Right kidney (tissue), 9 donors: Measurements from ENCODE around the gene CST9L.

ENCODE experiments used
- DNase-seq: peaks from one replicate; pipeline ENCODE4 v3.0.0-alpha.2; 2016
- long read RNA-seq, 8 donors: transcript quantifications; one replicate each; lab custom pipeline, GENCODE V29; 2026

CST9L gene, protein sequence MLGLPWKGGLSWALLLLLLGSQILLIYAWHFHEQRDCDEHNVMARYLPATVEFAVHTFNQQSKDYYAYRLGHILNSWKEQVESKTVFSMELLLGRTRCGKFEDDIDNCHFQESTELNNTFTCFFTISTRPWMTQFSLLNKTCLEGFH
- long read RNA-seq, donor 1, result 0 reads
- long read RNA-seq, donor 2, result 0 reads
- long read RNA-seq, donor 3, result 0 reads
- long read RNA-seq, donor 4, result 0 reads
- long read RNA-seq, donor 5, result 0 reads
- long read RNA-seq, donor 6, result 0 reads
- long read RNA-seq, donor 7, result 0 reads
- long read RNA-seq, donor 8, result 0 reads

DNA sequence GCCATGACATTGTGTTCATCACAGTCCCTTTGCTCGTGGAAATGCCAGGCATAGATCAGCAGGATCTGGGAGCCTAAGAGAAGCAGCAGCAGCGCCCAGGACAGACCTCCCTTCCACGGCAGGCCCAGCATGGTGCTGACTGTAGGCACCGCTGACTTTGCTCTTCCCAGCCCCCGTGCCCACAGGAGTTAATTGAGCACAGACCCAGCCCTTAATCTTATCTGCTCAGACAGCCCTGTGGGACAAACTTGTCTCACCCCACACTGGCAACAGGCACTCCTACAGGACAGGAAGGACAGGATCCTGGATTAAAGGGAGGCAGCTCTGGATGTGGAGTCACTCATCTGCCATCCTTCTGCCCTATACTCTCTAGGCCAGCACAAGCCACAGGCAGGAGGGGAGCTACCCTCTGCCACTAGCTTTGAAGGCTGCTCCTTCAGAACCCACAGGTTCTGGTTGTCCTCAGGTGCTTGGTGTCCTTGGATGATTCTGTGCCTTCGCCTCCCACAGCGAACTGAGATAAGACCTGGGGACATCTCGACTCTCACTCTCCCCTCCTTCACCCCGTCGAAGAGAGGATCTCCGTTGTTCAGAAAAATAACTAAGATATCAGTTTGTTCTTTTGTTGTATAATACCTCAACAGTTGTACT lies at the start of gene CST9L:
TSS of gene CST9L (minus strand) at position 165 of the 651 bp plus-strand sequence. CDS start at position 131, 34 bp downstream.
- no peak for DNase-seq

DNA sequence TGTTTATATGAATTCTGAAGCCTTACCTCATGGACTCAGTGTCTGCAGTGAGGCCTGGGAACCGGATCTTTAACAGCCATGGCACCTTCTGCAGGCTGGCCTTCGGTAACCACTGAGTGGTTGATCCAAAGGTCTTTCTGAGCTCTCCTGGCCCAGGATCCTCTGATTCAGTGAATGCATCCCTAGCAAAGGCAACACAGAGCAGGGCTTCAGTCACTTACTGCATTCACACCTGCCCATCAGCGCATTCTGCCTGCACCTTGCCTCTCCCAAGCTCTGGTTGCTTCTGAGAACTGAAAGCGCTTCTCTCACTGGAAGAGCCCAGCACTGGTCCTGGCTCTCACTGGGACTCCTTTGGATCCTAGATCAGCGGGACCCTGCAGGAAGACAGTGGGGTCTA lies 45.9 kb upstream of the CST9L start:
- DNase-seq, result no peak

DNA sequence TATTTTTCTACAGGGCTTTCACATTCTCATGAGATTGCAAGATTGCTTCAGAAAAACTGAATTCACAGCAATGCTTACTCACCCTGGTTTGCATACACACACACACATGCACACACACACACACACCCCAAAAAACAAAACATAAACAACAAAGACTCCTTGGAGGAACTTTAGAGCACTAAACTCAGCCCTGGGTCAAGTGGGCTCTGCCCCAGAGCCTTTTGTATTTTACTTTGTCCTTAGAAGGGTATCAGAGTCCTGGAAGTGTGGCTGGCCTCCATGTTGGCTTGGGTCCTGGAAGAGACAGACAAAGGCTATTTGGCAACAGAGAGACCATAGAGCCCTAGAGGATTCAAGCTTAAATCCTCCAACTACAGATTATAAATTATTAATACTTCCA lies 45.4 kb upstream of the CST9L start:
- no peak for DNase-seq

DNA sequence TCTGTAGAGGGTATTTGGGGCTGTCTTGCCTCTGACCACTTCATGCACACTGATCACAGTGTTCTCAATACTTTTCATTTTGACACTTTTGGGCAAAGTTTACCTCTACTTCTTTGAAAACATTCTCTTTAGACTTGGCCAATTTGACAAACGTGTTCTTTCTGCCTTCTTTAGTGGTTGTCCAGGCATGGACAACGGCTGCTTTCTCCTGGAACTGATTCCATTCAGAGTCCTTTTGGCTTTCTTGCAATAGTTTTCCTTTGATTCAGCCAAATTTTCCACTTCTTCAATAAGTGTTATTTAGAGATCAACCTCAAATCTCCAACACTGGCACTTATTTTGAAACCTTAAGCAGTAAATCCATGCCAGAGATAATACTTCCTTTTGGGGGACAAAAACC lies 44.1 kb upstream of the CST9L start:
- no peak for DNase-seq

DNA sequence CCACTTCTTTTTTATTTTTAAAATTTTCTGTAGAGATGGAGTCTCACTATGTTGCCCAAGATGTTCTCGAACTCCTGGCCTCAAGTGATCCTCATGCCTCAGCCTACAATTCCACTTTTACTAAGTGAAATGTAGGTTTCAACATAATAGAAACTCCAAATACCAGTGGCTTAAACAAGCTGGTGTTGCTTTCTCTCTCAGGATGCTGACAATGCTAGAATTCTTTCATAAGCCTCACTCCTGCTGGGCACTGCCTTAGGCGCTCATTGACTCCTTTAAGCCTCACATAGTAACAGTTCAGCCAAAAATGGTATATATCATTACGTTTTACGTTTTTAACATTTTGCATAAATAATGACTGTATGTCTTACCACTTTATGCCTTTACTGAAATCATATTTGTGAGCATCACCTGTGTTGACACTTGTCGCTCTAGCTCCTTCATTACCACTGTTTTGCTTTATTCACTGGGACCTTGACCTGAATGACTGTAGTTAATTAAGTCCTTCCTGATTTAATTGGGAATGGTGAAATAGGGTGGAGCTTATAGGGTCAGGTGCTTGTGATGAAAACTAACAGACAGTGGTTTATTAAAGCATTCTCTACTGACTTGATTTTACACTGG lies 41.3 kb upstream of the CST9L start:
- DNase-seq, result no peak

DNA sequence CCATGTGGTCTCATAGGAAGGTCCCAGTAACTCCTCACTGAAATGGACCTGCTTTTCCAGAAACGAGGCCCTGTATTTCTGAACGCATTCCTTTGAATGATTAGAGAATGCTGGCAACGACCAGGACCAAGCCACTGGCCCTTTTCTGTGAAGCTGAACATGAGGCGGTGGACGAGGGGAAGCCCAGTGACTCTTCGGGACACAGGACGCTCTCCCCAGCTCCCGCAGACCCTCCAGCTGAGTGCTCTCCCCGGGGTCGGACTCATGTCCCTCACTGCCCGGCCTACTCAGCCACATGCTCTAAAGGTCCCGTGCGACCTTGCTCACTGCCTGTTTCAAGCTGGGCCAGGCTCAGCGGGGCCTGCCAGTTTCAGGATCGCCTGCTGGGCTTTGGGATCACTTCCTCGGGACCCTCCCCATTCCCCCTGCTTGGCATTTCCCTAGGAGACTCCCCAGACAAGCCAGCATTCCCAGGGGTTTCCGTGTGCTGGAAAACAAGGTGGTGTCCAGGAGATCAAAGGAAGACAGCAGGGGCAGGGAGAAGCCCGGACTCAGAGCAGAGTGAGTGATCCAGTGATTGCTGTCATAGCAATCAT lies 40.1 kb upstream of the CST9L start:
- no peak for DNase-seq

DNA sequence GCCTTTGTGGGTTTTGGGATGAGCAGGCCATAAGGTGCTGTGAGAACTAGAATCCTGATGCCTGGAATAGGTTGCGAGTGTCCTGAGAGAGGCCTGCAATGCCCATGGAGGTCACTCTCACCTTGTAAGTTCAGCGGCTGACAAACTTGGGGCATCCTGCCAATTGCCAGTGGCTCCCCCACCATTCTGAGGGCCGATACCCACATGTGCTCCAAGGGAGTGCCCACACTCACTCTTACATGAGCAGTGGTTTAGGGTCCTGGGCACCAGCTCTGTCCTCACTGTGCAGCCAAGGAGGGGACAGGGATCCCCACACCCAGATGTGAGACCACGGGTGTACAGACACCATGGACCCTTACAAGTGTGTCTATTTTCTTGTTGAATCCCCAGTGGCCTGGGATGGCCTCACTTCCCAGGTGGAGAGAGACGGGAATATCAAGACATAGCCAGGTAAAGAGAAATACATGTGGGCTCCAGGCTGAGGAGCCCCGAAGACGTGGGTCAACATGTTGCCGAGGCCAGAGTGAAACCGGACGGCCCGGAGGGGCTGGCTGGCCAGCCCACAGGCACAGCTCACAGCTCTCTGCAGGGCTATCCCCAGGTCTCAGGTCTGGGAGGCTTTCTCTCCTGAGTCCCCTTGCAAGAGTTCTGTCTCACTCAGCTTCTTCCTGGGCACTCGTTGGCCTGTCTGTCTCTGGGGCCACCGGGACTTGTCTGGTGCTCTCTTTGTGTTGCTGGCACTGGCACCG lies 39.4 kb upstream of the CST9L start:
- DNase-seq, result no peak

DNA sequence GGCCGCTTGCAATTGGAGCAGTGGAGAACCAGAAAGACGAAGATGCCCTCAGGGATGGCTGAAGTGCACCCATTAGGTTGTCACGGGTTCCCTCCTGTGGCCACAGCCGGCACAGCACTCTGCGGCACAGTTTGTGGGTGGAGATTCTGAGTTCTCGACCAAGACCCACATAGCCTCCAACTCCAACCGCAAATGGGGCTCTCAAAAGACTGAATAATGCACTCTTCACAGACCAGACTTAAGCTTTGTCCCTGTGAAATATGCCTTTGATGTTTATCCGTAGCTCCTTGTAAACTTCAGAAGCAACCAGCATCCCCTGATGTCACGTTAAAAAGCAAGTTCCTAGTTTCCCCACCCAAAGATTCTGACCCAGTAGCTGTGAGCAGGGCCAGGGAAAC lies 38.4 kb upstream of the CST9L start:
- DNase-seq, result peak; percentile 51

DNA sequence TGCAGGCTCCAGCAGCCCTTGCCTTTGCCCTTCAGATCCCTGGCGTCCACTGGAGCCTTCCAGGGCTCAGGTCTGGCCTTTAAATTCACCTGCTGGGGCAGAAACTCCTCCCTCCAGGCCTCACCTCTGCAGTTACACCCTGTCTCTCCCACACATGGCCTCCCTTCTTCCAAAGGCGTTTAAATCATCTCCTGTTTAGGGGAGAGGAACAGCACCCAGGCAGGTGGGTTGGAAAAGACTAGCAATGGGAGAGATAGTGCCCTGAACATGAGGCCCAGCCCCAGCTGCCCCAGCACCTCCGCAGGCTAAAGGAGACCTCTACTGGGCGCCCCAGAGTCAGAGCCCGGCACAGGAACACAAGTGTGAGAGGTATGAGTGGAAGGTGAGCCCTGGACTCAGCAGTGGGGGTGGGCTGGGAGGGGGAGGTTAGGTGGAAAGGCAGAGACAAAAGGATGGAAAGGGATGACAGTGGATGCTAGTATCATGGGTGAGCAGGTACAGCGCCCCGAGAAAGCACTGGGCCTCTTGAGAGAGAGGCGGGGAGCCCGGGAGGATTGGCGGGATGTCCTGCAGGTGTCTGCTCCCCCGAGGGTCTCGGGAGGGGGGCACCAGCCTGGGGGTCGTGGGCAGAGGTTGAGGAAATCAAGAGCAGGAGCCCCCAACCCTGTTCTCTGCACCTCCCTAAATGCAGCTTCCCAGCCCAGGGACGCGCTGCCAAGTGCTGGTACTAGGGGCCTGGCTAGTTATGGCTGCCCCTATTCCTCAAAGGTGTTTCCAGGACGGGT lies 37.8 kb upstream of the CST9L start, which contains the start of gene CST9:
TSS of gene CST9 (minus strand) at position 51 of the 785 bp plus-strand sequence. CDS start 53 bp downstream, outside the sequence.
- DNase-seq, result no peak

DNA sequence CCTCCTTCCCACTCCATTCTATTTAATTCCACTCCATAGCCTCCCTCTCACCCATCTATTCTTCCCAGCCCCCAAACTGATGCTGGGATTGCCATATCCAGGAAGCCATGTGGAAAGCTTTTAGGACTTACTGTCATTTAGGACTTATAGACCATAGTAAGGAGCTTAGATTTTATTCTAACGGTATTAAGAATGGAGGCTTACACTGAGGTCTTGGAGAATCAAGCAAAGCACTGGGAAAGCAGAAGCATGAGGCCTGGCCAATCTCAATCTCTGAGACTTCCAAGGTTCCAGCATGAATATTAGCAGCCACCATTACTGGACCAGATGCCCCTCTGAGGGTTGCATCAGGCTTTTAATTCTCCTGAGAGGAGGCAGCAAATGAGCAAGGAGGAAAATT lies 36.0 kb upstream of the CST9L start:
- no peak for DNase-seq

DNA sequence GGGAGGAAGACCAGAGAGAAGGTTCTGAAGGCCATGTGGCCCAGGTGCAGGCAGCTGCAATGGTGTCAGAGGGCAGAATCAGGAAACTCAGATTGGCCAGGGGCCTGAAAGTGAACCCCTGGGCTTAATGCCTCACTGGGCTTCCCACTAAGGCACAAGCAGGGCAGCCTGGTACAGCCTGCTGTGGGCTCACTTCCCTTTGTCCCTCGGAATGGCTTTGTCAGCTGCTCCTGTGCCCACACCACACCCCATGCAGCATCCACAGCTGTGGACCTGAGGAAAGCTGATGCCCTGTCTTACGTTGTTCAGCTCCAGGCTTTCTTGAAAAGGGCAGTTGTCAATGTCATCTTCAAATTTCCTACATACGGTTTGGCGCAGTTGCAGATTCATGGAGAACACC lies 35.0 kb upstream of the CST9L start:
- DNase-seq, result no peak

DNA sequence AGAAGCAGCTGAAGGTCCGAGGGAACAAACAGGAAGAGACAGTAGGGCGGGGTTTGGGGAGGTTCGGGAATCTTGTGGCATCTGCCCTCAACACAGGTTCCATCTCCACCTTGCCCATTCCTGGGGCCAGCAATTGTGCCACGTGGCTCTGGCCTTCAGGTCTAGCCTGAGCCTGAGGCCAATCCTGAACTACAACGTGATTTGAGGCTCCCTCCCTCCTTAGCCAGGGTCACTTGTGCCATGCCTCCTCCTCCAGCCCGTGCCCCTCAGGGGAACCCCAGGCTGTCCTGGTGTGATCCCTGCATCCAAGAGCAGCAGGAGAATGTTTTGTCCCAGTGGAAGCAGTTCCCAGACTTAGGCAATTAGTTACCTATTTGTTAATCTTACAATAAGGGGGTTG lies 34.4 kb upstream of the CST9L start:
- DNase-seq, result no peak

DNA sequence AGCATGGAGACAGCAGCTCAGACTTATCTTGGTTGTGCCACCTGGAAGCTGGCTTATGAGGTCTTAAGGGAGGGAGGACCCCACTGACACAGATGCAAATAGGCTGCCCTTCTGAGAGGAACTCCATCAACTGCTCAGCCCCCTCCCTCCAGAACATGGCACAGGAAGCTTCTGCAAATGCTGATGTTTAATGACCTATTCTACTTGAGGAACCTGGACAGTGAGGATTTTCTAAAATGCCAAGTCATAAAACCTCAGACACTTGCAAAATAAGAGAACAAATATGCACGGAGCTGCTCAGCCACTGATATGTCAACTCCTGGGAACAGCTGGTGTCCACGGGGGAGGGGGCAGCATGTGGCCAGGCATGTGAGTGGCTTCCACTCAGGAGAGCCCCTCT lies 34.0 kb upstream of the CST9L start:
- DNase-seq, result no peak

DNA sequence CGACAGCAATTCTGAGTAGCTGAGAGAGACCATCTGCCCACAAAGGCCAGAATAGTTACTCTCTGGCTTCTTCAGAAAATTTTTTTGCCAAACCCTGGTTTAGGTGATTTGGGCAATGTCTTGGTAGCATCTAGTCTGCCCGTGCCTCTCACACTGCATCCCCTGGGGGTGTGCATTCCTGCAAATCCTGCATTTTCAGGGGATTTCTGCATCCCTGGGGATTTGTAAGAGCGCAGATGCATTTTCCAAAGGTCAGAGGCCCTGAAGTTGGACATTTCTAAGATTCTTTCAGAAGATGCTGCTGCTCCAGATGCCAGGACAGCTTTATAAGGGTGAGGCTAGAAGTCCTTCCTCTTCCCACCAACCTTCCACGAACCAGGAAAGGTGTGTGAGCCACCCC lies 33.4 kb upstream of the CST9L start:
- no peak for DNase-seq

DNA sequence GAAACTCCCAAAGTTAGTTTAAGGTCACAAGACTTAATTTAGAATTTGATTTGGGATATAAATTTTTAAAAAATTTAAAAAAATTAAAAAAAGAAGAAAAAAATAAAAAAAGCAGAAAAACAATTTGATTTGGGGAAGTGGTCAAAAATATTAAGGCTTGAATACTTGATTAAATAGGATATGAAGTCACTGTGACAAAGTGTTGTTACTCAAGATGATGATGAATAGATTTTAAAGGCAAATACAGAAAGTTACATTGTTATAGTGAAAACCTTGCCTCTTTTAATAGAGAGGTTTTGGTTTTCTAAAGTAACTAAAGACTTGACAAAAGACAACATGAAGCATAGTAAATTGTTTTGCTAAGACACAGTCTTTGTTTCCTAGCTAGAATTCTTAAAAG lies 30.2 kb upstream of the CST9L start:
- DNase-seq, result no peak

DNA sequence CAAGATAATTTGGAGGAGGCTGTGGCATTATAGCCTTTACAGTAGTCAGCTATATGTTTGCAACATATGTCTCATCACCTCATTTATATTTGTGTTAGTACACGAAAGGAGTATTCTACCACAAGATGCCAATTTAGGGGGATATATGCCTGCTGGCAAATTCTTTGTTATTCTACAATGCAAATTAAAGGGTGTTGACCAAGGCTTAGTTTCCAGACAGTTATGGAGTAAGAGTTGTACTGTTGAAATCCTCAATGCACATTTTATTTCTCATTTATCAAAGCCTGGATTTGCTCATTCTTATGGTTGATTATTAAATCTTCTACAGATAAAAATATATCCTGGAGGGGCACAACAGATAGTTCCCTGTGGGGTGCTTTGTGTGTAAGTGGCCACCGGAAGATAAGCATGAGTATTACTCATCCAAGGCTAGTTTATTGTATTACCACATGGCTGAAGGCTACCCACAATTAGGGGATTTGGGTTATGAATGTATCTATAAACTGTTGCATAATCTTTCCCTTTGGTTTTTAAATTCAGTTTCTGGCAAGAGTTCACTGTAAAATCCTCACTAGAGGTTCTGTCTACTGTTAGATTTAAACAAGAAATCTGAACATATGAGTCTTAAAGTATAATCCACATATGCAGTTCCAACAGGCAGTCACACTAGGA lies 28.4 kb upstream of the CST9L start:
- no peak for DNase-seq

DNA sequence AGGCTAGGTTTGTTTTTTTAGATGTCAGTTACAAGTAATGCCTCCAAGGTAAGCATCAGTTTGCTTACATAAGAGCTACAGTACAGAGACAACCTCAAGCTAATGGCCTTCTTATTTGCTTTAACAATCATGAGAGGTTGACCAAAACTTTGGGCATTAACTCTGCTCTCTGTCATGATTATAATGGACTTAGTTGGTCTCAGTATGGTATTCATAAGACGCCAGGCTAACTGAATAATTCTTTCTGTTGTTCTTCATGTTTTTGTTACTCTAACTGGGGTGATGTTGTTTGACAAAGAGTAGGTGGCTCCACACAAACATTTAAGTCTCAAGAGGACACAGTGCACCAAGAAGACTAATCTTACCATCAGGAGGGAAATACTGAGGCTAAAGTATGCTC lies 27.7 kb upstream of the CST9L start:
- no peak for DNase-seq

DNA sequence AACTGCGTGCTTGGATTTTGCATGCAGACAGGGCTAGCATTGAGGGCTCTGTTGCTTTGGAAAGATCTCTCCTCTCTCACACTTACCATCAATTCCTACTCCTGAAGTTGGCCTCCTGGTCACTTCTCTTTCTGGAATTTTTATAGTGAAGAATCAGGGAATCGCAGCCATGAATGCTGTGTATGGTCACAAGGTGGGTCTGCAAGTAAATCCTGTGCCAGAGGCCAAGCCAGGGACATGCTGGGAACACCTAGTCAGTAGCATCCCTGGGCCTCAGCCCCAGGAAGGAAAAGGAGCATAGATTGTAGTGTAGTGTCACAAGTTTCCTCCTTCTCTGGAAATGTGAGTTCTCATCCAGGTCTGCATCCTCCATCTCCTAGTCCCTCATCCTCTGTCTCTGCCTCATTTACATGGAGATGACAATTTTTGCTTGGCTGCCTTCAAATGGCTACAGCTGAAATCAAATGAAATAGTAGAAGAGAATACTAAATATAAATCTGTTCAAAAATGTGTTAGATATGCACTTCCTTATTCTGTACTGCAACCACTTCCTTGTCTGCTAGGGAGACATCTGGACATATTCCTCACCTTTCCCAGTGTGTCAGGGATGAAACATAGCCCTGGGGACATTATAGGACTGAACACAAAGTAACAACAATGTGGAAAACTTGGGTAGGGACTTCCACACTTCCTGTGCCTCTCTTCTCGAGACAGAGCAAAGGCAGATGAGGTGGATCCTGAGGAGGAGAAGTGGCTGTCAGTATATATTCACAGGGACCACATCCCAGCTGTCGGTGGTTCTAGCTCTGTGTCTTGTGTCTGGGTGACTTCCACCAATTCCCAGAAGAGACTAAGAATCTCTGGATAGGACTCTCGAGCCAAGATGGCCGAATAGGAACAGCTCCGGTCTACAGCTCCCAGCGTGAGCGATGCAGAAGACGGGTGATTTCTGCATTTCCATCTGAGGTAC lies 20.4 kb upstream of the CST9L start:
- DNase-seq, result no peak

DNA sequence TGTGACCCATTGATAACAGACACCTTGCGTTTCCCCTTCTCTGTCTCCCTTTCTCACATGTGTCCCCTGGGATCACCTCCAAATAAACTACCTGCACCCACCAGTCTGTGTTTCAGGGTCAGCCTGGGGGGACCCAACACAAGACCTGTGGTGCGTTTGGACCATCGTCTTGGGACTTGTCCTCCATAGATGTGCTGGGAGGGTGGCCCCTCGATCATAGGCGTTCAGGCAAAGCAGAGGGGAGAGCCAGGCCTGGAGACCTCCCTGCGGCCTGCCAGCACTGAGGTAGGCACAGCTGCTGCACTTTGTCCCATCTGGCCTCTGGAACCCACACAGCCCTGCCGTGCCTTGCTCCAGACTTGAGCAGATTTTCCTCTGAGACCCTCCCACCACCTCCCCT lies 19.3 kb upstream of the CST9L start:
- no peak for DNase-seq
